ENCODE measurements around the gene UCP2.
A peak's percentile ranks its signal among the peaks of the same experiment; 100 is the strongest.
"Not testable (repeated sequence)": the region's sequence is repeated elsewhere in the genome, so short reads cannot be mapped to it uniquely, and the experiment has no call there.

Gene UCP2

DNA sequence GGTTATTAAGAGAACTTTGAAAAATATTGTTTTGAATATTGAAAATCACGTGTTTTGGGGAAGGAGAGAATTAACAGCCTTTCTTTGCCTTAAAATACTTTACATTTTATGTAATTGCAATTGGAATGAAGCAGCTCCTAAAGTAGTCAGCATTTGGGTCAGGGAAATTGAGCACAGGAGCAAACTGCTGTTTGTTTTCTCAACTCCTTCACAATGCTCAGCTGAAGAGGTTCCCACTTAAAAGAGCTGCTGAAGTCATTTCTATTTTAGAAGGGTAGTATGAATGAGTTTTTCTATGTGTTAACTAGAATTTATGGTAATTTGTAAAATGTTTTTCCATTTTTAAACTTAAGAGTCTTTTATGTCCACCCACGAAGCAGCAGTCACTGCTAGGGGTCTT, 8.1 kb upstream of the UCP2 start:
- no peak for DNase-seq

DNA sequence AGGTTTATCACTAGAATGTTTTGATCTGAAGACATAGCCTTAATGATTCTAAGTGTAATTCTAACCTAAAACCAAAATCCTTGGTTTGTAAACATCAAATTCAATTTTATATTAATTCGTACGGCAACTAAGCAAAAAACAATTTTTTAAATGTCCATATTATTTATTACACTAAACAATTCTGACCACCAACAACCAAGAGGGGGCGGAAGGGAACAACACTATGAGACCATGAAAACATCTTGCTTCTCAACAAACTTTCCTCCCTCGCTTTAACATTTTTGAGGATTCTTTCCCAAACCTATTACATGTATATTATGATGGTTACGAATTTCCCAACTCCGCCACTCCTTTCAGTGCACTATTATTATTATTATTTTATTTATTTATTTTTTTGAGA, 6.5 kb upstream of the UCP2 start:
- DNase-seq = no peak

DNA sequence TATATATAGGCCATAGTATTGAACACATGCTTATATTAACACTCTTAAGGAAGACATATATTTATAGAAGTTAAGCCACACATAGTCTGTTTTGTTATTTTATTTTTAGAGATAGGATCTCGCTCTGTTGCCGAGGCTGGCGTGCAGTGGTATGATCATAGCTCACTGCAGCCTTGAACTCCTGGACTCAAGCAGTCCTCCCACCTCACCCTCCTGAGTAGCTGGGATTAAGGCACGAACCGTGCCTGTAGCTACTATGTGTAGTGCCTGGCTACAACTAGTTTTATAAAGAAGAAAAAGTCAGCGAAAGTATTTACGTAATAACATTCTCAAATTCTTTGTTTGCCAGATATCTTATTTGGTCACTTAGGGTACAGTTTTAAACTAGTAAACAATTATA, 5.6 kb upstream of the UCP2 start:
- DNase-seq = no peak

DNA sequence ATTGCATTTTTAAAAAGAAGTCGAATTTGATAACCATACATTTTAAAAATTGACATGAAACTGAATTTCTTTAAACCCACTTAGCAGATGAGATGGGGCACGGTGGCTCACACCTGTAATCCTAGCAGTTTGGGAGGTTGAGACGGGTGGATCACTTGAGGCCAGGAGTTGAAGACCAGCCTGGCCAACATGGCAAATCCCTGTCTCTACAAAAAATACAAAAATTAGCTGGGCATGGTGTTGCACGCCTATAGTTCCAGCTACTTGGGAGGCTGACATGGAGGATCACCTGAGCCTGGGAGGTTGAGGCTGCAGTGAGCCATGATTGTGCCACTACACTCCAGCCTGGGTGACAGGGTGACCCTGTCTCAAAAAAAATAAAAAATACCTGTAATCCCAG, 3.0 kb upstream of the UCP2 start:
- not testable (repeated sequence) for DNase-seq

DNA sequence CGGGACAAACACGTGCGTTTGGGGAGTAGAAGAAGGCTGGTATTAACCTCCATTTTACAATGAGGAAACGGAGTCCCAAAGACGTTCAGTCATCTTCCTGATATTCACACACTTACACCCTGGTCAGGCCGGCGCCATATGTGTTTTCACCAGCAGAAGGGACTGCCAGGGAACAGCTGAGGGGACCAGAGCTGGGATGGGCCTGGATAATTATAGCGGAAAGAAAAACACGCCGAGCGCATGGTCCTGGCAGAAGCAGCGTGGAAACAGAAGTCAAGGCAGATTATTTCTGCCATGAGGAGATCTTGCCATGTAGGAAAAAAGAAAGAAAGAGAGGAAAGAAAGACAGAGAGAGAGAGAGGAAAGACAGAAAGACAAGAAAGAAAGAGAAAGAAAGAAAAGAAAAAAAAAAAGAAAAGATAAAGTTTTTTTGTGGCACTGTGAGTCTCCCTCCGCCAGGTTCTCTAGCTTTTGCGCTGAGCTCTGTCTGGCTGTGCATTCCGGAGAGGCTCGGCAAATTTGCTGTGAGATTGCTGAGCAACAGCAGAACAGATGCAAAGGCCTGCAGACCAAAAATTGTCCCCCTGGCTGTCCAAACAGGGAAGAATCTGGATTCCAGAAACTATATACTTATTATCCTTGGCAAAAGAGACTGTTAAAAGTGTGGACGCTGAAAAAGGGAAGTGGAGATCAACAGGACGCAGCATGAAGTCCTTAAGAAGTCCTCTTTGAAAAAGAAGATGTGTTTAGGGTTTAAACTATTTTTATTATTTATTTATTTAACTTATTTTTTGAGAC, 1.3 kb upstream of the UCP2 start:
- DNase-seq = no peak

DNA sequence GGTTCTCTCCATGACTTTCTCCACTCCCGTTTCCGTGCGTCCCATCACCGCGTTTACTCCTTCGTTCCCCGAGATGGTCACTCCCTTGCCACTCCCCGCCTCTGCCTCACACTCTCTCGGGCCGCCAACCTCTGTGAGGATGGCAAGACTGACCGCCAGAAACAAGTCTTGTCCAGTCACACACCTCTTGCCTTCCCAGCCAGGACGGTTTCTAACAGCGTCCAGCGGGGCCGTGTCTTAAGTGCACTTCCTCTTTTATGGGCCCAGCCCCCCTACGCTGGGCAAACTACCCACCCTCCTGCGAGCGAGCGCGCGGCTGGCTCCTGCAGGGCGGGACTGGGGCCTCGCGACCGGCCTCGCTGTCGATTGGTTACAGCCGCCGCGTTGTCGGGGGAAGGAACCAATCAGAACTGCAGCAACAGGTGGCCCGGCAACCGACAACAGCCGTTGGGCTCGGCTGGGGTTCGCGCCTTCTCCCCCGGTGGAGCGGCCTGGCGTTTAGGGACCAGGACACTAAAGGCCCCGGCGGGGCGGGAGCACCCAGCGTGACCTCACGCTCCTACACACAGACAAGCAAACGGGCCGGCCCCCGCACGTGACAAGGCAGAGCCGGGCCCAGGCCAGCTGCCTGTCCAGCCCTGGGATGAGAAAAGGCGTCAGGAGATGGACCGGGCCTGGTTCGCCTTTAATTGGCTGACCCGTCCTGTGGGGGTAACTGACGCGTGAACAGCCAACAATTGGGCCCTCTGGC, 522 bp upstream of the UCP2 start:
- peak; percentile 85 for DNase-seq

DNA sequence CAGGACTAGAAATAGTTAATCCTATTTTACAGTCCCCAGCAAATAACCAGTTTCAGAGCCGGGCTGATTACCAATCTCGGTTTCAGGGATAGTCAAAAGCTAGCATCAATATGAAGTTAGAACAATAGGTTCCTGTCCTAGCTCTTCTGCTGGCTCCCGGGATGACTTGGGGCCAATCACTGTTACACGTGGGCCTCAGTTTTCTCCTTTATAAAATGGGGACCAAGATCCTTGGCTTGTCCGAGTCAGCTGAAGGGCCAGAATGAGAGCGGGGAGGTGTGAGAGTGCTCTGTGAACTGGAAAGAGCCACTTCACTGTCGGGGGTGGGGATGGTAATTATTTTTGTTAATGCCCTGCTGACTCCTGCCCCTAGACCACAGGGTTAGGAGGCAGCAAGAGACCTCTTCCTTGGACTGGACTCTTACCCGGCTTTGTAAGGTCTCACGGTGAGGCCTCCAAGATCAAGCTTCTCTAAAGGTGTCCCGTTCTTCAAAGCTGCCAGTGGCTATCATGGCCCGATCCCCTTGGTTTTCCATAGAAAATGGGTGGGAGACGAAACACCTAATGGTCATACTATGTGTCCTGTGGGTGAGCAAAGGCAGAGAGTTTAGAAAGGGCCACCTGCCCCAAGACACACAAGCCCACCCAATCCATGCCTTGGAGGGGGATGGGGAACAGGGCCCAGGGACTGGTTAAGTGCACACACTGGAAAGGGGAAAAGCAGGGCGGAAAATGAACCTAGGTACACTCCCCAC, 1.4 kb downstream of the UCP2 start:
- no peak for DNase-seq

DNA sequence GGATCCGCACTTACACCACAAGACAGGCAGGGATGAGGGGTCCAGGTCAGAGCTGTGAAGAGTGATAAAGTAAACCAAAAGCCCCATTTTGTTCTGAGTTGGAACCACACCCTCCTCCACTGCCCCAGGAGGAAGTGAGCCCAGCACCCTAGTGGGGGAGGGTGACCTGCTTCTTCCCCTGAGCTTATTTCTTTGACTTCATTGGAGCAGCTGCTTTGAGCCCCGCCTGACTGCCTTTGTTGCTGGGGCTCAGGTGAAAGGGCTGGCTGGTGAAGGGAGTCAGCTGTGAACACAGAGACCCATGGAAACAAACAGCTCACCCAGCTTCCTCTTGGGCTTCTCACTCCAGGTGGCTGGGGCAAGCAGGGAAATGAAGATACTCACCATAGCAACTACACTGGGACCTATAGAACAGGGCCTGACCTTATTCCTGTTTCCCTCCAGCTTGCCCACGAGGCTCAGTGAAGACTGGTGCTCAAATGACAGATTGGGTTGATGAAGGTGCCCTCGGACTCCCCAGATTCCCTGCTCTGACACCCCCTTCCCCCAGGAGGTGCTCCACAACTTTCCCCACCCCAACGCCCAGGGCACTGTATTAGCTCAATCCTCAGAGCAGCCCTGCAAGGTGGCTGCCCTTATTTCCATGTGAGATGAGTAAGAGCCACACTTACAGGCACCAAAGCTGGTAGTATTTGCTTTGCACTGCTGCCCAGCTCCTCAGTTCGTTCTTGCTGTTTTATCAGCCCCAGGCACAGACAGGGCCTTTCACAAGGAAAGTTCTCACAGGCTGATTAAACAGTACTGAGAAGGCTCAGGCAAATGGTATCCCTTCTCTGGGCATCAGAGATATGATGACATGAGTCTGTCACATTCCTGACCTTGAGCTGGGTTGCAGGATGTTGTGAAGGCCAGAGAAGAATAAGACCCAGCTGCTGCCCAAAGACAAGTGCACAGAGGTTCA, 2.4 kb downstream of the UCP2 start:
- DNase-seq = peak; percentile 55

DNA sequence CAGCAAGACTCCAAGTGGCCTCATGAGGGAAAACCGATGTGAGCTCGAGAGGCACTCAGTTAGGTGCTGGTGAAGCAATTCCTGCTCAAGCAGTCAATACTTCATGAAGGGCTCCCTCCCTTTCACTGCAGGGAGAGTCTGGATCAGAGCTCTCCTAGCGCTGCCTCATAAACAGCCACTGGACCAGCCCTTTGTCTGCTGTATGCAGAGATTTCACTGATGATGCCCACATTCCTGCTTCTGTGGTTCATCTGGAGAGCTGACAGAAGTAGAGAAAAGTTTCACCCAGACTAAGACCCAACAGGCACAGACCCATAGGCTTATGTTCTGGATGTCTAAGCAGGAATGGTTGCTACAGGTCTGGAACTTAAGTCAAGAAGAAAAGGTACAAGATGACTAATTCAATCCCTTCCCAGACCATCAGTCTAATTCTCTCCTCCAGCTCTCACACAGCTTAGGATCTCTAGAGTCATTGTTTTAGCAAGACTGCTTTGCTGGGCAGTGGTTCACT, 4.0 kb downstream of the UCP2 start:
- no peak for DNase-seq

DNA sequence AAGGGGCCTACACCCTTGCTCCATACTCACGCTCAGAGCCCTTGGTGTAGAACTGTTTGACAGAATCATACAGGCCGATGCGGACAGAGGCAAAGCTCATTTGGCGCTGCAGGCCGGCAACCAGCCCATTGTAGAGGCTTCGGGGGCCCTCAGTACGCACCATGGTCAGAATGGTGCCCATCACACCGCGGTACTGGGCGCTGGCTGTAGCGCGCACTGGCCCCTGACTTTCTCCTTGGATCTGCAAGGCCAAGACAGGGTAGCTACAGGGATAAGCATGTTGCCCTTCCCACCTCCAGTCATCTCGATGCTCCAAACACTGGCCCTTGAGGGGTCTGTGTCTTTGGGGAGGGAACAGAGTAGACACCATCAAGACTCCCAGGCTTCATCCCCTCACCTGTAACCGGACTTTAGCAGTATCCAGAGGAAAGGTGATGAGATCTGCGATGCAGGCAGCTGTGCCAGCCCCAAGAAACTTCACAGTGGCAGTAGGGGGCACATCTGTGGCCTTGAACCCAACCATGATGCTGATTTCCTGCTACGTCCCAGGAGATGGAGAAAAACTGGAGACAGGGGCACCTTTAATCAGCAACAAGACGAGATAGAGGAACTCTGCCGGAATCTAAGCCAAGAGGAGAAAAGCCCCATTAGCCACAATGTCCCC, 4.7 kb downstream of the UCP2 start:
- no peak for DNase-seq

DNA sequence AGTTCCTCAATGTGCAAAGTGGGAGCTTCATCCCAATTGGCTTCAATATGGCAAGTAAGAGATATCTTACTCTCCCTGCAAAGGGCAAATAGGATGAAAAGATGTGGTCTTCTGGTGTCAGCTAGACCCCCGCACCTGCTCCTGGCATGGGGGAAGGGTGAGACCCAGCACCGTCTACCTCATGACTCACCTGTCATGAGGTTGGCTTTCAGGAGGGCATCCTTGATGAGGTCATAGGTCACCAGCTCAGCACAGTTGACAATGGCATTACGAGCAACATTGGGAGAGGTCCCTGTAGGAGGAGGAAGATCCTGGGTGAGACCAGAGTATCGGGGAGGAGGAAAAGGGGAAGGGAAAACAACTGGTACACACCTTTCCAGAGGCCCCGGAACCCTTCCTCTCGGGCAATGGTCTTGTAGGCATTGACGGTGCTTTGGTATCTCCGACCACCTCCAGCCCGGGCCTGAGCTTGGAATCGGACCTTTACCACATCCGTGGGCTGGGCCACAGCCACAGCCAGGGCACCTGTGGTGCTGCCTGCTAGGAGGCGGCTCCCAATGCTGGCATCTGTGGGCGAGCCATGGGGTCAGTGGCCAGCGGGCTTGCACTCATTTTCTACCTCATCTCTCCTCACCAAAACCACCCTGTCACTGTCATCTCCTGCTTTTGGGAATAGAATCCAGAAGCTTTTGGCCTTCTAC, 6.0 kb downstream of the UCP2 start:
- no peak for DNase-seq

DNA sequence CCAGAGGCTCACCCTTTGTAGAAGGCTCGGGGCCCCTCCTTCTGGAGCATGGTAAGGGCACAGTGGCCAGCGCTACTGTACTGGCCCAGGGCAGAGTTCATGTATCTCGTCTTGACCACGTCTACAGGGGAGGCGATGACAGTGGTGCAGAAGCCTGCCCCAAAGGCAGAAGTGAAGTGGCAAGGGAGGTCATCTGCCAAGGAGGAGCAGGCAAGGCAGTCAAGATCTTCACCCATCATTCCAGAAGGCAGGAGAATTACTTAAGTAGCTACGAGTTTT, 7.2 kb downstream of the UCP2 start:
- DNase-seq = no peak

DNA sequence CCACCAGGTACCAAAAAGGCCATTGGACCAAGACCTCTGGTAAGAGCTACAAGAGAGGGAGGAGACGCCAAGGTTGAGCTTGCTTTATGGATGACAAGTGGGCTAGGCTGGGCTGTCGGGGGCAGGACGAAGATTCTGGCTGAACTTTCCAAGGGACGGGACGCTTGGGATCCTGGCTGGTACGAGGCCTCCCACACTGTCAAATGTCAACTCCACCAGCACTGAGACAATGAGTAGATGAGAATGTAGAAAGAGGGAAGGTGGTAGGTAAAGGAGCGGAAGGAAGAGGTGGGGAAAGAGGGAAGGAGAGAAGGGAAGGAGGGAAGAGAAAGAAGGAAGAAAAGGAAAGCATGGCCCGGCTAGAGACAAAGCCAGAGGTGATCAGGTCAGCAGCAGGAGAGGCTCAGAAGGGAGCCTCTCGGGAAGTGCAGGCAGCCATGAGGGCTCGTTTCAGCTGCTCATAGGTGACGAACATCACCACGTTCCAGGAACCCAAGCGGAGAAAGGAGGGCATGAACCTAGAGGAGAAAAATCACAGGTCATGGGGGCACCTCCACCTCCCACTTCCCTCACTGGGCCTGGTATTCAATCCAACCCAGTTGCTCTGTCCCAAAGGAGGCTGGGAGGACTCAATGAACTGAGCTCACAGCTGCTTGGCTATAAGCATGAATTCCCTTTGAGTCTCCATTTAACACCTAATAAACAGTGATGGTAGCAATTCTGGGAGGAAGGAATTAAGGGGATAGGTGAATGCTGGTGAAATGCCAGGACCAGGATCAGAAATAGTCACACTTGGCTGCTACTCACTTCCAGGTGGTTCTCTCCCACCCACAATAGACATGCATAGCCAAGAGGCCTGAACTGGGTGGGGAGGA, 7.8 kb downstream of the UCP2 start:
- no peak for DNase-seq

DNA sequence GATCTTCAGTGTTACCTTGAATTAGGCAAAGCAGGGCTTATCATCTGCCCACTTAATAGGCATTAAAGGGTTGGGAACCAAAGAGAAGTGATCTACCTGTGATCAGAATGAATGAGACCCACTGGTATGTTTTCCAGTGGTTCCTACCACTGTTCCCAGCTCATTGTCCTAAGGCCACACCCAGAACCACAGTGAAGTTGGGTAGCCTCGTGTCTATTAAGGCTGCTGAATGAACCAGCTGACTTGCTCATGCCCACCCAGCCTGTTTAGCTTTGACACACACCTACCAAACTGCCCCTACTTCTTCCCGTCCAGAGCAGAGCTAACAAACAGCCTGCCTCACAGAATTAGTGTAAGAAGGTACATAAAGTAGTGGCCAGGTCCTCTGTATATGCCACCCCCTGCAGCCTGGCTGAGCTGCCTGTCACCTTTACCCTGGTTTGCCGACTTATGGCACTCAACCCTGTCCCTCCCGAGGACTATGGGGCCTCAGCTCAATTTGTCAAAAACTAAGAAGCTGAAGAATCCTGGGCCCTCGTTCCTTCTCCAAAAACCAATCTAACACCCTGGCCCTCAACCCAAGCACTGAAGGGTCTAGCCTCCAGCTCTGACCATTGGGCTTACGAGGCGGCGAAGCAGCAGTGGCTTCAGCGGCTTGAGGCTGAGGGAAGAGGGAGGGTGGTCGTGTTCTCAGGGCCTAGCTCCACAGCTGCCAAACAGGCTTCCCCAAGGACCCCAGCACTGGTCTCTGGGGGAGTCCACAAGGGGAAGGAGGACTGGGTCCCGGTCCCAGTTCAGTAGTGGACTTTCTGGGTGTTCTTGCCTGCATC, 9.8 kb downstream of the UCP2 start:
- DNase-seq = no peak

DNA sequence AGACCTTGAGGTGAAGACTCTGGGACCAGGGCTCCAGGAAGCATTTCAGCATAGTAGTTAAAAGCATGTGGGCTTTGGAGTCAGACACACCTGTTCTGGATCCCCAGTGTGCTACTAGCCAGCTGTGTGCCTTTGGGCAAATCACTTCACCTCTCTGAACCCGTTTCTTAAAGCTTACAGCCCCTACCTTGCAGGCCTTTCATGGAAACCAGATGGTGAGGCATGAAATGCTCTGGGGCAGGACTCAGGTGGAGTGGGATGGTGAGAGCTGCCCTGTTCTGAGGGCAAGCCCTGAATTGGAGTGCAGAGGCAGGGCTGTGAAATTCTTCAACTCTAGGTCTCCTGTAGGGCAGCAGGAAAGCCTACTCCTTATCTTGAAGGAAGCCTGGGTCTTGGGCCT, 10.5 kb downstream of the UCP2 start:
- no peak for DNase-seq

DNA sequence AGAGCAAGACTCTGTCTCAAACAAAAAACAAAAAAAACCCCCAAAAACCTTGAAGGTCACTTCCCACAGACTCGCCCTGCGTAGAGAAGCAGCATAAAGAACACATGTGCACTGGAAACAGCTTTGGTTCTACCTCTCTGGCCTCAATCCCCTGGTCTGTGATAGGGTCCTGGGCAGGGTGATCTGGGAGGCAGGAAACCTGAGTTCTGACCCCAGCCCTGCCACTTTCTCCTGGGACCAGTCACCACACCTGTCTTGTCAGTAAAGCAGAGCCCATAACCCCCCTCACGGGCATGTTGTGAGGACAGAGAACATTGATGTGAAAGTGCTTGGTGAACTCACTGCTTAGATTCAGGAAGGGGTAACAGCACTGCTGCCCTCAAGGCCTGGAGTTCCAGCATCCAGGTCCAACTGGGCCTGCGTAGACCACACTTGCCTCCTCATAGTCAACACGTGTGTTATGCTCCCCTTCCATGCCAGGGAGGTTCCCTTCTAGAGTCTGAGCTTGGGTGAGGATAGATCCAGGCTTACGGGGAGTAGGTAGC, 11.4 kb downstream of the UCP2 start:
- DNase-seq = no peak

DNA sequence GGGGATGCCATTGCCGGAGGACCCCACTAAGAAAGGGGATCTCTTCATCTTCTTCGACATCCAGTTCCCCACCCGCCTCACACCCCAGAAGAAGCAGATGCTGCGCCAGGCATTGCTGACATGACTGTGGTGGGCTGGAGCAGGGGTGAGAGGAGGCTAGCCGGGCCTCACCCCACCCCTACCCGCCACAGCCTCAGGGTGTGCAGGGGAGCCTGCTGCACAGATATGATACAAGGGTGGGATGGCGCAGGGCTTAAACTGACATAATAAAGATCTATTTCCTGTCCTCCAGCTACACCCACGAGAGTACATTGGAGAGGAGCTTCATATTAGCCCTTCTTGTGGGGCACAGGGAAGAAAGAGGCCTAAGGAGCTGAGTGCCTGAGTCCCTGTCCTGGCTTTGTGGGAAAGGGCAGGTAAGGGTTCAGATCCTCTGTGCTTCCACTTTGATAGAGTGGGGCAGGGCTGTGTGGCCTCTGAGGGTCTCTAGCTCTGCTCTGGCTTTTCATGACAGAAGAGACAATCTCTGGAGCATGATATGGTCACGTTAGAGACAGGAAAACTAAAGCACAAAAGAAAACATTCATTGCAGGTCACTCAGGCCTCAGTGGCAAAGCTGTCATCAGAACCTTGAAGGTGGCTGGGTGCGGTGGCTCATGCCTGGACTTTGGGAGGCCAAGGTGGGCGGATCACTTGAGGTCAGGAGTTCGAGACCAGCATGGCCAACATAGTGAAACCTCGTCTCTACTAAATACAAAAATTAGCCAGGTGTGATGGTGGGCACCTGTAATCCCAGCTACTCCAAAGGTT, 12.4 kb downstream of the UCP2 start:
- DNase-seq = no peak

DNA sequence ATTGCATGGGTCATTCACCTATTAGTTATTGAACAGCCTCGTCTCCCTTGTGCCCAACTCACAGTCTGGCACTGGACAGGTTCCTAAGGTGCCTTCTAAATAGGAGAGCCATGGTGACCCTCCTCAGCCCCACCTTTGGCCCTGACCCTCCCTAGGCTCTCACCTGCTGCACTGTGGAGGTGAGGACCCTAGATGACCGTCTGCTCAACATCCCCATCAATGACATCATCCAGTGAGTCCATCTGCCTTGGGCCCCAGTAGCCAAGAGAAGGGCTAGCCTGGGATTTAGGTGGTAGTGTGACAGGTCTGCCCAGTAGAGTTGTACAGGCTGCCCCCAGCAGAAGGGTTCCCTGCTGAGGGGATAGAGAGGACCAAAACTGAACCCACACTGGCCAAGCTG, 13.6 kb downstream of the UCP2 start:
- no peak for DNase-seq

Data from effector CD8-positive, alpha-beta T cell (primary cell).